ENCODE results near the gene ADTRP. TPM values are rescaled to one million over a fixed set of nuclear protein-coding genes. Genes with fewer than 3 reads are reported as not detected.

Gene ADTRP
- total RNA-seq, 4 donors from 2014 or later = 0.23 to 0.72 (median 0.67) TPM; not detected in 1

- Histone ChIP-seq H3K36me3 (no peaks in the 10 kb centered on the region), H3K27me3 (peaks cover 6% of the 10 kb centered on the region), H3K4me3 (no peak overlapping the region), H3K27ac (no peak overlapping the region), H3K4me1 (peaks cover 0 to 13% (median 0%) of the 10 kb centered on the region in 3 donors), H3K9me3 (no peaks in the 10 kb centered on the region)
- peak; percentile 36 for ATAC-seq
- 100% methylated on average over 1 of the region's 6 CpGs for WGBS, 2 donors (ENCODE audit: low coverage in 1 of 2)
- TF ChIP-seq POLR2A (IDR thresholded peaks at IDR 0.05) = no peak
- no peak for TF ChIP-seq CTCF (IDR thresholded peaks at IDR 0.05)
- TF ChIP-seq POLR2AphosphoS5 (IDR thresholded peaks at IDR 0.05) = no peak
- no peak for TF ChIP-seq EP300 (IDR thresholded peaks at IDR 0.05)
Observed at GRCh38 chr6:11779329-11780096, 910 bp upstream of the ADTRP start.

- Histone ChIP-seq H3K27ac (no peak overlapping the region), H3K4me3 (no peak overlapping the region), H3K27me3 (peaks cover 6% of the 10 kb centered on the region), H3K36me3 (no peaks in the 10 kb centered on the region), H3K4me1 (peaks cover 0 to 13% (median 0%) of the 10 kb centered on the region in 3 donors), H3K9me3 (no peaks in the 10 kb centered on the region)
- no peak for ATAC-seq
- no peak for TF ChIP-seq CTCF (IDR thresholded peaks at IDR 0.05)
- TF ChIP-seq POLR2A (IDR thresholded peaks at IDR 0.05) = no peak
- 79 to 83% methylated on average over 2 of the region's 2 CpGs for WGBS, 2 donors (ENCODE audit: low coverage in 1 of 2)
Observed at GRCh38 chr6:11778036-11778435, 567 bp downstream of the ADTRP start.

- WGBS, 2 donors (ENCODE audit: low coverage in 1 of 2) = 92 to 93% methylated on average over 6 to 8 of the region's 8 CpGs
- TF ChIP-seq CTCF (IDR thresholded peaks at IDR 0.05) (no peak), EP300 (IDR thresholded peaks at IDR 0.05) (no peak), POLR2AphosphoS5 (IDR thresholded peaks at IDR 0.05) (no peak), POLR2A (IDR thresholded peaks at IDR 0.05) (no peak)
- ATAC-seq = no peak
Observed at GRCh38 chr6:11775791-11776409, 2.7 kb downstream of the ADTRP start.

GRCh38 chr6:11774426-11774825 is 4.2 kb downstream of the ADTRP start:
- TF ChIP-seq CTCF (IDR thresholded peaks at IDR 0.05) (no peak), EP300 (IDR thresholded peaks at IDR 0.05) (no peak), POLR2A (IDR thresholded peaks at IDR 0.05) (no peak), POLR2AphosphoS5 (IDR thresholded peaks at IDR 0.05) (no peak)
- H3K27me3 ChIP-seq = peaks cover 6% of the 10 kb centered on the region
- H3K9me3 ChIP-seq = no peaks in the 10 kb centered on the region
- no peak overlapping the region for H3K27ac ChIP-seq
- ATAC-seq = no peak
- WGBS, 2 donors (ENCODE audit: low coverage in 1 of 2) = 64% methylated on average over 2 of the region's 4 CpGs; no CpG with 5 or more reads in 1 of the 2 donors
- H3K4me3 ChIP-seq = no peak overlapping the region
- H3K4me1 ChIP-seq = peaks cover 0 to 25% (median 10%) of the 10 kb centered on the region in 3 donors
- no peaks in the 10 kb centered on the region for H3K36me3 ChIP-seq

More at GRCh38 chr6:11775791-11776409, 2.7 kb downstream of the ADTRP start:
- Histone ChIP-seq H3K4me1 (peaks cover 0 to 18% (median 5%) of the 10 kb centered on the region in 3 donors), H3K27me3 (peaks cover 6% of the 10 kb centered on the region), H3K4me3 (no peak overlapping the region), H3K36me3 (no peaks in the 10 kb centered on the region), H3K9me3 (no peaks in the 10 kb centered on the region), H3K27ac (no peak overlapping the region)
